Measurements from ENCODE around the gene HNRNPDL.
A peak's percentile ranks its signal among the peaks of the same experiment; 100 is the strongest.
"Not testable (repeated sequence)": the region's sequence is repeated elsewhere in the genome, so short reads cannot be mapped to it uniquely, and the experiment has no call there.

The HNRNPDL gene

GRCh38 chr4:82430193-82430963, at the start of gene HNRNPDL, which contains the start of gene ENOPH1:
Gene HNRNPDL (minus strand): TSS chr4:82430462. CDS start chr4:82429690, 772 bp downstream.
Gene ENOPH1 (plus strand): TSS chr4:82430590. CDS start chr4:82430830, 240 bp downstream.
- DNase-seq = peak; percentile 98

GRCh38 chr4:82479562-82479961, 49.3 kb upstream of the HNRNPDL start:
- no peak for DNase-seq

DNA sequence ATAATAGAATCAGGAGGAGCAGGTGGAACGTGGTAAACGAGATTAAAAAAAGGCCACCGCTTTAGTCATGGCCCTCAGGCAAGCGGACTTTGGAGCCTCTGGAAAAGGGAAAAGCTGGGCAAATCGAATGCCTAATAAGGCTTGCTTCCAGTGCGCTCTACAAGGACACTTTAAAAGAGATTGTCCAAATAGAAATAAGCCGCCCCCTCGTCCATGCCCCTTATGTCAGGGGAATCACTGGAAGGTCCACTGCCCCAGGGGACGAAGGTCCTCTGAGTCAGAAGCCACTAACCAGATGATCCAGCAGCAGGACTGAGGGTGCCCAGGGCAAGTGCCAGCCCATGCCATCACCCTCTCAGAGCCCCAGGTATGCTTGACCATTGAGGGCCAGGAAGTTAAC, 47.2 kb upstream of the HNRNPDL start:
- not testable (repeated sequence) for DNase-seq

DNA sequence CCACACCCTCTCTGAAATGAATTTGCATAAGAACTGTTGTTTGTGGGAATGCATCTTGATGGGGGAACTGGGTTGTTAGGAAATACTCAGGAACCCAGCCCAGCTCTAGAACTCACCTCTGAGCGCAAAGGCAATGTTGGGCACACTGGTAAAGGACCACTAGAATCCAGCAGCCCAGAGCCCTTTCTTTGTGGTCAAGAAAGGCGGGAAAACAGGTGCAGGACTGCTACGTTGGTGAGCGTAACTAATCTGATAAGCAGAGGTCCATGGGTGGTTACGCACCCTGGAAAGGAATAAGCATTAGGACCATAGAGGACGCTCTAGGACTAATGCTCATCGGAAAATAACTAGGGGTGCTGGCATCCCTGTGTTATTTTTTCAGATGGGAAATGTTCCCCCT, 45.7 kb upstream of the HNRNPDL start:
- not testable (repeated sequence) for DNase-seq

DNA sequence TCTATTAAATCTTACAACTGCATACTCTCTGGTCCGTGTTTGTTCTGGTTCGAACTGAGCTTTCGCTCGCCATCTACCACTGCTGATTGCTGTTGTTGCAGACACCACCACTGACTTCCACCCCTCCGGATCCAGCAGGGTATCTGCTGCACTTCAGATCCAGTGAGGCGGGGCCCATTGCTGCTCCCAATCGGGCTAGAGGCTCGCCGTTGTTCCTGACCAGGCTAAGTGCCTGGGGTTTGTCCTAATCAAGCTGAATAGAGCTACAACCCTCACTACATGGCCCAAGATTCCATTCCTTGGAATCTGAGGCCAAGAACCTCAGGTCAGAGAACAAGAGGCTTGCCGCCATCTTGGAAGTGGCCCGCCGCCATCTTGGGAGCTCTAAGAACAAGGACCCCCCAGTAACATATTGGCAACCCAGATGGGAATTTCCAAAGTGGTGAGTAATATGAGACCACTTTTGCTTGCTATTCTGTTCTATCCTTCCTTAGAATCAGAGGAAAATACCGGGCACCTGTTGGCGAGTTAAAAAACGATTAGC, 43.4 kb upstream of the HNRNPDL start:
- DNase-seq = no peak

GRCh38 chr4:82473080-82473479, 42.8 kb upstream of the HNRNPDL start:
- DNase-seq = not testable (repeated sequence)

- no peak for DNase-seq
Observed at GRCh38 chr4:82469791-82470345, 39.6 kb upstream of the HNRNPDL start.

DNA sequence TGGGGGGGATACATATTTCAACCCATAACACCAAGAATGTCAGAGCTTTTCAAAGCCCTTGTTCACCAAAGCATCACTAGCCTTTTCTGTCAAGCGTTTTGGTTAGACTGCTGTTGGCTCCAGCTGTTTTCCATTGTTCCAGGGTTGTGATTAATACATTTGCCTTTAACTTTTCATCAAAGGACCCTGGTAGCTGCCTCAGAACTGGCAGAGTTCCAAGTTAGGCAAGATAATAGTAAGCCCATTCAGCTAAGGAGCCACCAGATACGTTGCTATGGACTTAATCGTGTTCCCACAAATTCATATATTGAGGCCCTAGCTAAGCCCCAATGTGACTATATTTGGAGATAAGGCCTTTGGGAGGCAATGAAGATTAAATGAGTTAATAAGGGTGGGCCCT, 37.2 kb upstream of the HNRNPDL start:
- DNase-seq = no peak

- DNase-seq = no peak
Observed at GRCh38 chr4:82463221-82463620, 33.0 kb upstream of the HNRNPDL start.

DNA sequence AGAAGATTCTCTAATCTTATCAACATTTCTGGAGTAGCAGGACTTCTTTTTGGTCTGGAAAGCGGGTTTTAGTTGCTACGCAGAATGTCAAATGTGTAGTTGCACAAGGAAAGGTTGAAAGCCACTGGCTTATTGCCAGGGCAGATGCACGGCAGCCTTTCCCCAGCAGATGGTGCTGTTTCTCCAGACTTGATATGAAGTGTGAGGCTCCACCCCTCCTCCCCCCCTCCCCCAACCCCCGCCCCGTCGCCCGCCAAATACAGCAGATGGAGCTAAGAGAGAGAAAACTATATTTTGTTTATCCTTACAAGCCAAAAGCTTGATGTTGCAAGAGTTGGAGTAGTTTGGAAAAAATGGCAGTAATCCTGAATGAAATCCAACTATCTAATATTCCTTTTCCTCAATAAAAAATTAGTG, 32.2 kb upstream of the HNRNPDL start:
- peak; percentile 83 to 87 for DNase-seq

DNA sequence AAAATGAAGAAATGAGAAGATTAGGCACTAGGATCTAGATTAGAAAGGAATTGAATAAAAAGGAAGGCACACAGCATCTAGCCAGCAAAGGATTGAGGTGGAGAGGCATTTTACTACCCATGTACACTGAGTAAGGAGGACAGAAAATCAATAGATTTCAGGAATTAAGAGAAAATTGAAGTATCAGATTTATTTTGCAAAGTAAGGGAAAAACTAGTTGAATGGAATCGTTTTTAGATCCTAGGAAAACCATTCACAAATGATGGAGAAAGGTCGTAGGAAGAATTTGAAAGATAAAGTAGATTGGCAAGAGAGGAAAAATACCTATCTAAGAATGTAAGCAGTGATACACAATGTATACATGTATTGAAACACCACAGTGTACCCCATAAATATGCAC, 31.4 kb upstream of the HNRNPDL start:
- DNase-seq = no peak

DNA sequence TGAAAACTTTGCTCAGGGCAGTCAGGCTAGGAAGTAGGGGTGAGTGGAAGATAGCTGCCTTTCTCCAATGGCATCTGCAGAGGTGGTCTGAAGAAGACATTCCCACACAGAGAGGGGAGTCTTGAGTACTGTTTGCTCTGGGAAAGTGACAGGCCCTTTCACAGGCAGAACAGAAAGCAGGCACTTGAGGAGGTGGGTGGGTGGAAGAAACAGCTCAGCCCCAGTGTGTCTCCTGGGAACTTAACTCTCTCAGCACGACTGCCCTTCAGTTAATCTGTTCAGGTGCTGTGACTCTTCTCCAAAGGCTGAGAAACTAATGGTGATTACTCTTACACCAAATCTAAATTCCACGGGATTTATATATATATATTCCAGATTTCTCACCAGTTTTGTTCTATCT, 28.5 kb upstream of the HNRNPDL start:
- no peak for DNase-seq

DNA sequence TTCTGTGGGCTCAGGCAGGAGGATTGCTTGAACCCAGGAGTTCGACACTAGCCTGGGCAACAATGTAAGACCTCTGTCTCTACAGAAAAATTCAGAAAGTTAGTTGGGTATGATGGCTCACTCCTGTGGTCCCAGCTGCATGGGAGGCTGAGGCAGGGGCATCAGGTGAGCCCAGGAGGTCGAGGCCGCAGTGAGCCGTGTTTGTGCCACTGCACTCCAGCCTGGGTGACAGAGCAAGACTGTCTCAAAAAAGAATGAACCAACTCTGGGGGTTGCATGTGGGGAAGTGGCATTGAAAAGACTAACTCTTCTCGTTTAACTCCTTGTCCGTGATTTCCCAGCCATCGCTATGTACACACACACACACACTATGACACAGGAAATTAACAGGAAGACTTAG, 27.0 kb upstream of the HNRNPDL start:
- DNase-seq = no peak

DNA sequence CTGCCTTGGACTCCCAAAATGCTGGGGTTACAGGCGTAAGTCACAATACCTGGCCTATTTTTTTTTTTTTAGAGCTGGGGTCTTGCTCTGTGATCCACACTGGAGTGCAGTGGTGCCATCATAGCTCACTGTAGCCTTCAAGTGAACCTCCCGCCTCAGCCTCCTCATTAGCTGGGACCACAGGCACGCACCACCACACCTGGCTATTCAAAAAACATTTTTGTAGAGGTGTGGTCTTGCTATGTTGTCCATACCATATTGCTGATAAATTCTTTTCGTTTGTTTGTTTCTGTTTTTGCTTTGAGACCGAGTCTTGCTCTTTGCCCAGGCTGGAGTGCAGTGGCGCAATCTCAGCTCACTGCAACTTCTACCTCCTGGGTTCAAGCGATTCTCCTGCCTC, 21.8 kb upstream of the HNRNPDL start:
- no peak for DNase-seq

DNA sequence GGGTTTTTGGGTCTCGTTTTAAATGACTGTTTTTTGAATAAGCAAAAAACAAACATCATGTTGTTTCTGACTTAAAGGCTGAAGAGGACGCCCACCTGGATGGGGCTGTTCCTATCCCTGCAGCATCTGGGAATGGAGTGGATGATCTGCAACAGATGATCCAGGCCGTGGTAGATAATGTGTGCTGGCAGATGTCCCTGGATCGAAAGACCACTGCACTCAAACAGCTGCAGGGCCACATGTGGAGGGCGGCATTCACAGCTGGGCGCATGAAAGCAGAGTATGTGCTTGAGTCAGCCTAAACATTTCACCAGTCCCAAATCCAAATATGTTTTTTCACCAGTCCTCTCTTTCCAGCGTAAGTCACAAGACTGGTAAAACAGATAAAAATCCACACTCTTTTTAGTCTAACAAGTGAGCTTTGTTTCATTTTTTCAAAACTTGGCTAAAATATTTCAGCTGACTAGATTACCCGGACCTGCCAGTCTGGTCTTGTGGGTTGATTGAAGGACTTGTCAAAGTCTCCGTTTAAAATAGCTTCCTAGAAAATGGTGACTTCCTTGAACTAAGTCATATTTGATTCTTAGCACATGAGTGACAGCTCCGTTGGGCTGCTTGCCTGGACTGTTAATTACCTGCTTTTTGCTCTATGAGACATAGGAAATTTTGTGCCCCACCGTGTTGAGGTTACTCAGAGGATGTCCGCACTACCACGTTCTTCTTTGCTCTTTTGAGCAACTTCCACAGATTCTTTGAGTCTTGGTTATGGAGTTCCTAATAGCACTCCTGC, 20.9 kb upstream of the HNRNPDL start:
- DNase-seq = no peak

- DNase-seq = no peak
Observed at GRCh38 chr4:82447886-82448285, 17.6 kb upstream of the HNRNPDL start.

GRCh38 chr4:82439088-82439487, 8.8 kb upstream of the HNRNPDL start:
- DNase-seq = no peak

- no peak for DNase-seq
Observed at GRCh38 chr4:82437285-82438005, 7.2 kb upstream of the HNRNPDL start.

DNA sequence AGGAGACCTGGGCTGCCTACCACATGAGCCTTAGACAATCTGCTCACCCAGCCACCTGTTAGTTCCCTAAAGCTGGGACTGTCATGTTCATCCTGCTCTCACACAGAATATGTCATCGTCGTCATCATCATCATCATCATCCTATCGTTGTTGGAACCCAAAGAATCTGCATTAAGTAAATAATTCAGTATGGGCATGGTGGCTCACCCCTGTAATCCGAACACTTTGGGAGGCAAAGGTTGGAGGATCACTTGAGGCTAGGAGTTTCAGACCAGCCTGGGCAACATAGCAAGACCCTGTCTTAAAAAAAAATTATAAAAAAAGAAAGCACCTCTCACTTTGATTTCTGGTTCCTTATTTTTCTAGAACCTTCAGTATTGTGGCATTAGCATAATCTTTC, 6.5 kb upstream of the HNRNPDL start:
- no peak for DNase-seq

DNA sequence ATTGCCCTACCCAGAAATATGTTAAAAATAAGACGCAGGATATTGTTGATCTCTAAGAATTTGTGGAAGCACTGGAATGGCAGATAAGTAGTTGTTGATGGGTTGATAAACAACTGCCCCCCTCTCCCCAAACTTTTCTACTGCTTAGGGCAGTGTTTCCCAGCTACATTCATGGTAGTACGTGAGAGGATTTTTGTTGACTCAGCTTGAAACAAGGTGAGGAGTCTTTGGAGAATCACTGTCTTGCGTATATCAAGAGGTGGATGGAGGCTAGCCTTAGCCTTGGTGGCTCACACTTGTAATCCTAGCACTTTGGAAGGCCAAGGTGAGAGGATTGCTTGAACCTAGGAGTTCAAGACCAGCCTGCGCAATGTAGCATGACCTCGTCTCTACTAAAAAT, 5.9 kb upstream of the HNRNPDL start:
- no peak for DNase-seq

DNA sequence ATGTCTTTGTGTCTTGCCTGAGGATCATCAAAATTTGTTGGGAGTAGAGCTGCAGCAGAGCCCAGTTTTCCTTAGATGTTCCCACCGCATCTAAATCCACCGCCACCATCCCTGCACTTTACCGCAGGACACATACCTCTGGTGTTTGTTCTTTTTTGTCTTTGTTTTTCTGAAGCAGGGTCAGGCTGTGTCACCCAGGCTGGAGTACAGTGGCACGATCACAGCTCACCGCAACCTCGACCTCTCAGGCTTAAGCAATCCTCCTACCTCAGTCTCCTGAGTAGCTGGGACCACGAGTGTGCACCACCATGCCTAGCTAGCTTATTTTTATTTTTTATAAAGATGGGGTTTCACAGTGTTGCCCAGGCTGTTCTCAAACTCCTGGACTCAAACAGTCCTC, 4.7 kb upstream of the HNRNPDL start:
- DNase-seq = no peak

- DNase-seq = no peak
Observed at GRCh38 chr4:82433791-82434190, 3.5 kb upstream of the HNRNPDL start.

GRCh38 chr4:82432596-82432995, 2.3 kb upstream of the HNRNPDL start:
- DNase-seq = no peak
